ENCODE results near the gene KLHL17.

DNA sequence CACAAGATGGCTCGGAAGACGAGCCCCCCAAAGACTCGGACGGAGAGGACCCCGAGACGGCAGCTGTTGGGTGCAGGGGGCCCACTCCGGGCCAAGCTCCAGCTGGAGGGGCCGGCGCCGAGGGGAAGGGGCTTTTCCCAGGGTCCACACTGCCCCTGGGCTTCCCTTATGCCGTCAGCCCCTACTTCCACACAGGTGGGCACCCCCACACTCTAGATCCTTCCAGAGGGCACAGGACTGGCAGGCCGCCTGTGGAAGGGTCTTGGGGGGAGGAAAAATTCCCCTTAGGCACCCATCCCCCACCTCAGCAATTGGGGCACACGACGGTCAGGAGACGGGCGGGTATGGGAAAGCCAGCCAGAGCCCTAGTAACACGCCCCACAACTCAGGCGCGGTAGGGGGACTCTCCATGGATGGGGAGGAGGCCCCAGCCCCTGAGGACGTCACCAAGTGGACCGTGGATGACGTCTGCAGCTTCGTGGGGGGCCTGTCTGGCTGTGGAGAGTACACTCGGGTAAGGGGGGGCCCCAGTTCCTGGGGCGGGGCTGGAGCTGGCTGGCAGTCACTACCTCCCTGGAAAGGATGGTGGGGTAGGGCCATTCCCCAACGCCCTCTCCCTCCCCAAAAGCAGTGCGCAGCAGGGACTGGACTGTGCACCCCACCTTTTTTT is 17.4 kb upstream of the KLHL17 start:
- TF ChIP-seq EZH2 (optimal IDR thresholded peaks at IDR 0.05; ENCODE audit: low read depth, low read length), result no peak
- TF ChIP-seq CTCF (IDR thresholded peaks at IDR 0.05; ENCODE audit: low read length), result no peak
